ENCODE results near the gene ABCC4. TPM values are rescaled to one million over a fixed set of nuclear protein-coding genes. Genes with fewer than 3 reads are reported as not detected.

The ABCC4 gene
- total and polyA plus RNA-seq, 9 of the 15 experiments (the other 6 are each of a cell fraction or from before 2014, with no cell fraction given): 9.4 to 46.1 (median 25.4) TPM

- peak; percentile 60 for TF ChIP-seq TAL1 (IDR thresholded peaks at IDR 0.05)
- TF ChIP-seq ZNF655 (CRISPR knock-in tag; IDR thresholded peaks at IDR 0.05): no peak
- no peak for TF ChIP-seq MAZ (CRISPR knock-in tag; conservative IDR thresholded peaks at IDR 0.05 in 1 of 2, IDR thresholded peaks at IDR 0.05 in 1 of 2)
- no peak for TF ChIP-seq SIRT6 (IDR thresholded peaks at IDR 0.05; ENCODE audit: low read depth, low read length)
- TF ChIP-seq KDM5B (IDR thresholded peaks at IDR 0.05; ENCODE audit: insufficient replicate concordance, low read depth, low read length): no peak
- no peak for TF ChIP-seq MBD1 (CRISPR knock-in tag; IDR thresholded peaks at IDR 0.05)
- no peak for TF ChIP-seq SNRNP70 (optimal IDR thresholded peaks at IDR 0.05; ENCODE audit: low read depth, low read length)
- no peak for TF ChIP-seq REST (IDR thresholded peaks at IDR 0.05; ENCODE audit: borderline replicate concordance)
- TF ChIP-seq REST (CRISPR knock-in tag; IDR thresholded peaks at IDR 0.05; ENCODE audit: low read depth): no peak
- no peak for TF ChIP-seq ZNF398 (CRISPR knock-in tag; IDR thresholded peaks at IDR 0.05)
- peak; percentile 86 for TF ChIP-seq MECOM (CRISPR knock-in tag; IDR thresholded peaks at IDR 0.05)
- TF ChIP-seq BCL6 (CRISPR knock-in tag; IDR thresholded peaks at IDR 0.05): no peak
- TF ChIP-seq NEUROD1 (IDR thresholded peaks at IDR 0.05; ENCODE audit: borderline replicate concordance, low read depth, low read length, partially characterized antibody): no peak
- TF ChIP-seq ILF3 (IDR thresholded peaks at IDR 0.05; ENCODE audit: borderline replicate concordance): no peak
Observed at GRCh38 chr13:95207769-95208366, 93.4 kb downstream of the ABCC4 start (continued).

Measured in K562 (cell line).